Prostate gland (tissue), 2 donors: ENCODE data around the gene TATDN2.

Source experiments
- CTCF ChIP-seq, 4 experiments: fragments of 200-600 bp in 2 of 4; fragments of 450-650 bp in 2 of 4; sonication (generic) in 2 of 4; IDR thresholded peaks; 1 replicate in 3 of 4; 2 replicates in 1 of 4; pipeline ENCODE4 v1.5.1; 2016 to 2019; ENCODE audit warnings: antibody characterized with exemption in 4 of 4, mild to moderate bottlenecking in 2 of 4, moderate library complexity in 2 of 4
- POLR2A ChIP-seq: fragments of 450-650 bp; IDR thresholded peaks from one replicate; pipeline ENCODE4 v1.6.1; 2016; ENCODE audit warnings: antibody characterized with exemption, mild to moderate bottlenecking
- POLR2AphosphoS5 ChIP-seq: sonication (generic); formaldehyde crosslinking; IDR thresholded peaks from one replicate; pipeline ENCODE4 v1.6.1; 2017; ENCODE audit warnings: antibody characterized with exemption

- TF ChIP-seq CTCF (IDR thresholded peaks at IDR 0.05), result no peak
- TF ChIP-seq POLR2A, result no peak
- no peak for TF ChIP-seq POLR2AphosphoS5
Measured at GRCh38 chr3:10268116-10268515, 19.9 kb downstream of the TATDN2 start.
